Measurements from ENCODE around the gene STRIT1. TPM values are rescaled to one million over a fixed set of nuclear protein-coding genes. Genes with fewer than 3 reads are reported as not detected.
"Not testable (repeated sequence)": the region's sequence is repeated elsewhere in the genome, so short reads cannot be mapped to it uniquely, and the experiment has no call there.

The STRIT1 gene
- total and polyA plus RNA-seq, 9 of the 15 experiments (the other 6 are each of a cell fraction or from before 2014, with no cell fraction given): not detected

DNA sequence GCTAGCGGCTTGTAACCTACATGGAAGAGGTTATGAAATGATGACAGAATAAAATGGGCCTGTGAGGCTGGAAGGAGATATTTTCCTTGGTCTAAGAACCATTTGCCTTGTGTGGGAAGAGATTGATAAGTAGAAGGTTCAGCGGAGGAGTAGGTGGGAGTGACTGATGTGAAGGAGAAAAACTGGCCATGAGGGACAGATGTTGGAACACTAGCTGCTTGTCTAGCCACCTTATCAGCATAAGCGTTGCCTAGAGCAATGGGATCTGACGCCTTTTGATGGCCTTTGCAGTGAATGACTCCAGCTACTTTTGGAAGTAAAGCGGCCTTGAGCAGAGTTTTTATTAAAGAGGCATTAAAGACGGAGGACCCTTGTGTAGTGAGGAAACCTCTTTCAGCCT is 17.4 kb downstream of the STRIT1 start (continued):
- TF ChIP-seq, protein P1, sequence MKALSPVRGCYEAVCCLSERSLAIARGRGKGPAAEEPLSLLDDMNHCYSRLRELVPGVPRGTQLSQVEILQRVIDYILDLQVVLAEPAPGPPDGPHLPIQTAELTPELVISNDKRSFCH (CRISPR knock-in tag; IDR thresholded peaks at IDR 0.05): not testable (repeated sequence)
- TF ChIP-seq, protein P1 (tag; IDR thresholded peaks at IDR 0.05): peak; percentile 76; the same call in 1 of the 2 replicates
- peak; percentile 45; the same call in 1 of the 2 replicates for TF ChIP-seq EP300 (IDR thresholded peaks at IDR 0.05; ENCODE audit: low read length)

DNA sequence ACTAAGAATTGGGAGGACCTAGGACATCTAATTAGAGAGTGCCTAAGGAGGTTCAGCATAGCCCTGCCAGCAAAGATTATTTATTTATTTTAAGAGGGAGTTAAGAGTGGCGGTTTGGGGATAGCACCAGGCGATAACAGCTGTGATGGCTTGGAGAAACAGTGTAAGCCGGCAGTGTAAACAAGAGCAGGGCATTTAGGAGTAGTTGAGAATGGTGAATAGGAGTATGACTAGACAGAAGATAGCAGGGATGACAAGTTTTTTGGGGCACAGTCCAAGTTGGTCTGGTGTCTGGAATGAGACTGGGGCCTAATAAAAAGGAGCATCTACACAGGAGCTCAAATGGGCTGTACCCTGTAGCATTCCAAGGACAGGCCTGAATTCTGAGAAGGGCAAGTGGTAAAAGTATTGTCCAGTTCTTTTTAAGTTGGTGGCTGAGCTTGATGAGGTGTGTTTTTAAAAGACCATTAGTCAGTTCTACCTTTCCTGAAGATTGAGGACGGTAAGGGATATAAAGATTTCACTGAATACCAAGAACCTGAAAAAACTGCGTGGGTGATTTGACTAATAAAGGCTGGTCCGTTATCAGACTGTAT is 18.2 kb downstream of the STRIT1 start:
- peak overlapping the region; percentile 63; the same call in 2 of the 3 replicates for H3K27ac ChIP-seq (ENCODE audit: extremely low read depth, low read depth, low read length)
- BruUV-seq (replicated peaks); ATAC-seq; H3K9me1 ChIP-seq (ENCODE audit: control insufficient read depth, insufficient read depth, low read length); in situ Hi-C loops (cut with MboI); CTCF ChIA-PET (ENCODE audit: low intra/inter-chr PET ratio); FAIRE-seq; H4K20me1 ChIP-seq (replicated peaks; ENCODE audit: control insufficient read depth, insufficient read depth, low read length); H3K4me2 ChIP-seq (ENCODE audit: insufficient read depth, low read length); POLR2A ChIA-PET; intact Hi-C loops (cut with micrococcal nuclease); H3K9me3 ChIP-seq (replicated peaks; ENCODE audit: control insufficient read depth, insufficient read depth, low read depth, low read length); H3K79me2 ChIP-seq (ENCODE audit: control insufficient read depth, insufficient read depth, low read length); H3K4me3 ChIP-seq; H3K36me3 ChIP-seq (ENCODE audit: control insufficient read depth, insufficient read depth, low read length); H3K27me3 ChIP-seq (ENCODE audit: control insufficient read depth in 2 of 2, insufficient read depth in 2 of 2, low read length in 2 of 2); TF ChIP-seq PBX2 (CRISPR knock-in tag; IDR thresholded peaks at IDR 0.05; ENCODE audit: low read depth): not testable (repeated sequence)
- peak in 1 of 4 experiments; percentile 60 for DNase-seq (ENCODE audit: extremely low read depth in 1 of 4, low spot score in 3 of 4)
- H3K9ac ChIP-seq (ENCODE audit: insufficient read depth in 1 of 2, low read depth in 2 of 2, low read length in 2 of 2): peak overlapping the region in 1 of 2 experiments; percentile 30; a peak in 1 of 4 replicates
- peak overlapping the region; percentile 44; the same call in 1 of the 2 replicates for H2AFZ ChIP-seq (ENCODE audit: low read depth, low read length)
- H3K4me1 ChIP-seq (replicated peaks in 1 of 2; ENCODE audit: control insufficient read depth in 2 of 2, insufficient read depth in 2 of 2, low read length in 2 of 2): peaks cover 10 to 21% of the 10 kb centered on the region in 2 experiments; a peak in 4 of 5 replicates
- 7% methylated on average over 6 of the region's 6 CpGs for WGBS (ENCODE audit: insufficient coverage, low coverage, missing lambda C conversion rate)
- TF ChIP-seq PBX2 (tag; conservative IDR thresholded peaks at IDR 0.05; ENCODE audit: low read depth) (peak; percentile 35; the same call in 1 of the 2 replicates), ZEB2 (IDR thresholded peaks at IDR 0.05) (0 out of 2 replicates have a peak, but pooled peaks have one; percentile 18), CC2D1A (IDR thresholded peaks at IDR 0.05) (0 out of 2 replicates have a peak, but pooled peaks have one; percentile 26), FOXK2 (conservative IDR thresholded peaks at IDR 0.05 in 1 of 2, IDR thresholded peaks at IDR 0.05 in 1 of 2; ENCODE audit: low read depth in 2 of 2) (peak; percentile 95 to 97), SMARCE1 (IDR thresholded peaks at IDR 0.05) (peak; percentile 72), HDAC1 (IDR thresholded peaks at IDR 0.05) (peak in 1 of 2 experiments; percentile 53; a peak in 1 of 4 replicates), NCOR1 (IDR thresholded peaks at IDR 0.05) (peak; percentile 66), TRIM24 (IDR thresholded peaks at IDR 0.05) (peak in 1 of 2 experiments; percentile 58; a peak in 1 of 4 replicates), DACH1 (IDR thresholded peaks at IDR 0.05; ENCODE audit: partially characterized antibody) (peak; percentile 87), EP300 (IDR thresholded peaks at IDR 0.05; ENCODE audit: low read length) (peak; percentile 25; the same call in 1 of the 2 replicates), MEIS2 (IDR thresholded peaks at IDR 0.05; ENCODE audit: partially characterized antibody) (peak; percentile 61), MTA3 (IDR thresholded peaks at IDR 0.05; ENCODE audit: borderline replicate concordance) (0 out of 2 replicates have a peak, but pooled peaks have one; percentile 24), HDAC3 (IDR thresholded peaks at IDR 0.05; ENCODE audit: borderline replicate concordance, partially characterized antibody) (peak; percentile 76), LEF1 (IDR thresholded peaks at IDR 0.05) (0 out of 2 replicates have a peak, but pooled peaks have one; percentile 46), ZFX (CRISPR knock-in tag; IDR thresholded peaks at IDR 0.05) (0 out of 2 replicates have a peak, but pooled peaks have one; percentile 12), CTBP1 (IDR thresholded peaks at IDR 0.05; ENCODE audit: borderline replicate concordance) (peak; percentile 55)
